ENCODE results near the gene CRYBB3.

CRYBB3 gene

GRCh38 chr22:25199731-25200520, at the start of gene CRYBB3:
TSS of gene CRYBB3 (plus strand) at chr22:25199858. CDS start at chr22:25201397, 1,539 bp downstream.
- no peak for DNase-seq

GRCh38 chr22:25153961-25154666, 45.5 kb upstream of the CRYBB3 start:
- DNase-seq = peak; percentile 71

DNA sequence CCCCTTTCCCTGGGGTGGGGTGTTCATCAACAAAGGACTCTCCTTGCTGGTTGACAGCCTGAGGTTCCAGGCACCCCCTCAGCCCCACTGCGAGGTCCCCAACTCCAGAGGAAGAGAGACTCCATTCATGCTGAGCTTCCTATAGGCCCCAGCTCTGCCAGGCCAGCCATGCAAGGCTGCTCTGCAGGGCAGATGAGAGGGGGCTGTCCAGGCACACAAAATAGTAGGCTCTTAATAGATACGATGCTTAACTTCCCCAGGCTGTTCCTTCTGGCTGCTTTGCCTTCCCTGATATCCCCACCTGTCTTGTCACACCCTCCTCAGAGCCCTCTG, 45.0 kb upstream of the CRYBB3 start:
- no peak for DNase-seq

GRCh38 chr22:25156736-25157135, 42.9 kb upstream of the CRYBB3 start:
- no peak for DNase-seq

GRCh38 chr22:25159028-25159427, 40.6 kb upstream of the CRYBB3 start:
- peak; percentile 64 for DNase-seq

DNA sequence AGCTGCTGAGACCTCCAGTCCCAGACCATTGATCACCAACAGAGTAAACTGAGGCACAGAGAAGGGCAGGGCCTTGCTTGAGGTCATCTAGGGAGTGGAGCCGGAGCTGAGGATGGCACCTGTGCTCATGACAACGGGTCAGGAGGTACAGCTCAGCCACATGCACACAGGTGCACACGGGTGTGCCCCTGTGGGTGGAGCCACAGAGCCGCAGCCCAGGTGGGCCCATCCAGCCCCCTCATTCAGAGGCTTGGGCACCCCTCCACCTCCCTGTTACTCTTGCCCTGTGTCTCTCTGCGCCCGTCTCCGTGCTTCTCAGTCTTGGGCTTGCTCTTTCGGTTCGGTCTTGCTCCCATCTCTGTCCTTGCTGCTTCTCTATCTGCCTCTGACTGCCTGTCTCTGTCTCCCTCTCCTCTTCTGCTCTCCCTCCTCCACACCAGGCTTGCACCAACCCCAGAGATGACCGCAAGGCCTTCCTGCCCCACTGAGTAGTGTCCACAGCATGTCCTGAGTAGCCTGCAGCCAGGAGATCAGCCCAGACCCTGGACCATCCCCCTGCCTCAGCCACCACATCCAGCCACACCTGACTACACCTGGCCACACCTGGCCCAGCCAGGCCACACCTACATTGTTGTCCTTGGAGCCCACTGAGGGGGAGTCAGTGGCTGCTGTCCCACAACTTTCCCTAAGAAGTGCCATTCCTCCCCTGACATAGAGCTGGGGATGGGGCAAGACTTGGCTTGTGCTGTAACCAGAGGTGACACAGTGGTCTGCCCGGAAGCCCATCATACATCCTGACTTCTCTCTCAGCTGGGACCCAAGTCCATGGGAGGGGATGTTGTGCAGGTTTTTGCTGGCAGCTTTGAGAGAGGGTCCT, 39.3 kb upstream of the CRYBB3 start:
- DNase-seq = no peak

DNA sequence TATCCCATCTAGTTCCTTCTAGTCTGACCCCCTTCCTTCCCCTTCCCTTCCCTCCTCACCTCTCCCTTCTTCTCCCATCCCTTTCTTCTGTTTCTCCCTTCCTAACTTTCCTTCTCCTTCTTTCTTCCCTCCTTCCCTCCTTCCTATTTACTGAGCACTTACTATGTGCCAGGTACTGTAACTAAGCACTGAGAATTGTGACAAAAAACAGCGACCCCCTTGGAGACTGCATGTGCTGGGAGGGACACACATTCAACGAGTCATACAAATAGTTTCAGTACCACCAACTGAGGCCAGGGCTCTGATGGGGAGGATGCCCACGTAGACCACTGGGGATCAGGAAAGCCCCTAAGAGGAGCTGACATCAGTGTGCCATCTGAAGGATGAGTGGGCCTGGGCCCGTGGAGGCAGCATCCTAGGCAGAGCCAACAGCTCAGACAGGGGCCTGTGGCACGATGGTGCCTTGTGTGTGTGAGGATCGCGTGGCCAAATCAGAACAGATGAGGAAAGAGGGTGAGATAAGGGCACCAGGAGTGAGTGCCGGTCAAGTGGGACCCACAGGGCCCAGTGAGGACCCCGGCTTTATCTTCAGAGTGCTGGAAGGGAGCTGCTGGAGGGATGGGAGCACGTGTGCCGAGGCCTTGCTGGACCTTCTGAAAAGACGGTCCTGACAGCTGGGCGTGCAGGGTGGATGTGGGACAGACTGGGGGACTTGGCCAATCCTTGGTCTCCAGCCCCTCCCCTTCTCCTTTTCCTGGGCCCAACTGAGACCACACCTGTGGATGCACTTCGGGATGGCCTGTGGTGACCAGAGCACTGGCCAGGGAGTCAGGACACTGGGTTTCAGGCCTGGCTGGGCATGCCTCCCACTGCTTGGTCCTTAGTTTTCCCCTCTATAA, 38.4 kb upstream of the CRYBB3 start:
- DNase-seq = no peak

GRCh38 chr22:25161916-25162530, 37.6 kb upstream of the CRYBB3 start:
- DNase-seq = no peak

DNA sequence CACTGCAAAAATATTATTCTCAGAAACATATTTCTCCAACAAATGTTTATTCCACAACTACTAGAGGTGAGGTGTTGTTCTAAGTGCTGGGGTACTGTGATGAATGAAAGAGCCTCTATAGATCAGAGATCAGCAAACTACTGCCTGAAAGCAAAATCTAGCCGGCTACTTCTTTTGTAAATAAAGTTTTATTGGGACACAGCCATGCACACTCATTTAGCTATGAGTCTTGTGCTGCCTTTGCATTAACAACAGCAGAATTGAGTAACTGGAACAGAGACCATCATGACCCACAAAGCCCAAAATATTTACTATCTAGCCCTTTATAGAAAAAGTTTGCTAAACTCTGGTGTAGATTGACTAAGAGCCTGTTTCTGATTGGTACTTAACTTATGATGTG, 37.1 kb upstream of the CRYBB3 start:
- no peak for DNase-seq

DNA sequence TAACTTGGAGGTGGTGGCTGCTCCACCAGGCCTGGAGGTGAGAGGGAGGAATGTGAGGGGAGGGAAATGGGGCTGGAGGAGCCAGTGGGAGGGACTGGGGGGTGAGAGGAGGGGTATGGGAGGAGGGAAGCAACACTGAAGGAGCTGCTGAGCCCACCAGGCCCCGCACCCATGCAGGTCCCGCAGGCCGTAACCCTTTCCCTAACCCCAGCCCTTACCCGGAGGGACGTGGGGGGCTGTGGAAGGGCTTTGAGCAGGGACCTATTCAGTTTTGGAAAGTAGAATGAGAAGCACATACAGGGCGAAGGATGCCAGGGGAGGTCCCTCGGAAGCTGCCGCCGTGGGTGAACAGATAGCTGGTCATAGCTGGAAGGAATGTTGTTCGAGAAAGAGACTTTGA, 33.9 kb upstream of the CRYBB3 start:
- DNase-seq = no peak

- no peak for DNase-seq
Measured at GRCh38 chr22:25166266-25167040, 33.2 kb upstream of the CRYBB3 start.

GRCh38 chr22:25167082-25167481, 32.6 kb upstream of the CRYBB3 start:
- no peak for DNase-seq

- DNase-seq = no peak
Measured at GRCh38 chr22:25167834-25168601, 31.6 kb upstream of the CRYBB3 start.

DNA sequence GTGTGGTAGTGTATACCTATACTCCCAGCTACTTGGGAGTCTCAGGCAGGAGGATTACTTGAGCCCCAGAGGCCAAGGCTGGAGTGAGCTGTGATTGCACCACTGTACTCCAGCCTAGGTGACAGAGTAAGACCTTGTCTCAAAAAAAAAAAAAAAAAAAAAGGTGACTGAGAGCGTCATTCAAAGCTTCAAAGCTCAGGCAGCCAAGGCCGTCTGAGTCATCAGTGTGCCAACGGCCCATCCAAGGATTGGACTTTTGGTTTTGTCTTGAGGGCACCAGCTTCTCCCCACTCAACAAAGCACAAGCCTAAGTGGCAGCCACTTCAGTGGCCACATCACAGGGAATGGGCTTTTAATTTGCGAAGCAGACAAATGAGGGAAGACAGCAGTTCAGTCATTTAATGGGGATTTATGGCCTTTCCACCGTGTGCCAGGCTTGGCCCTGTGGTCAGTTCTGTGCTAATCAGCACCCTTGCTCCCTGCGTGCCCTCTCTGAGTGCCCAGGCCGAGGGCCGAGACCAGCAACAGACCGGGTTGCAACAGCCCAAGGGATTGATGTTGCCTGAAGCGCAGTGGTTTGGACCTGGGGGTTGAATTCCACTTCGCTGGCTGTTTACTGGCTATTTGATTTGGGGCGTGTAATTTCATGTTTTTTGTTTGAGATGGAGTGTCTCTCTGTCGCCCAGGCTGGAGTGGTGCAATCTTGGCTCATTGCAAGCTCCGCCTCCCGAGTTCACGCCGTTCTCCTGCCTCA, 30.2 kb upstream of the CRYBB3 start:
- no peak for DNase-seq

GRCh38 chr22:25170426-25170980, 29.2 kb upstream of the CRYBB3 start:
- no peak for DNase-seq

- no peak for DNase-seq
Measured at GRCh38 chr22:25172153-25172552, 27.5 kb upstream of the CRYBB3 start.

DNA sequence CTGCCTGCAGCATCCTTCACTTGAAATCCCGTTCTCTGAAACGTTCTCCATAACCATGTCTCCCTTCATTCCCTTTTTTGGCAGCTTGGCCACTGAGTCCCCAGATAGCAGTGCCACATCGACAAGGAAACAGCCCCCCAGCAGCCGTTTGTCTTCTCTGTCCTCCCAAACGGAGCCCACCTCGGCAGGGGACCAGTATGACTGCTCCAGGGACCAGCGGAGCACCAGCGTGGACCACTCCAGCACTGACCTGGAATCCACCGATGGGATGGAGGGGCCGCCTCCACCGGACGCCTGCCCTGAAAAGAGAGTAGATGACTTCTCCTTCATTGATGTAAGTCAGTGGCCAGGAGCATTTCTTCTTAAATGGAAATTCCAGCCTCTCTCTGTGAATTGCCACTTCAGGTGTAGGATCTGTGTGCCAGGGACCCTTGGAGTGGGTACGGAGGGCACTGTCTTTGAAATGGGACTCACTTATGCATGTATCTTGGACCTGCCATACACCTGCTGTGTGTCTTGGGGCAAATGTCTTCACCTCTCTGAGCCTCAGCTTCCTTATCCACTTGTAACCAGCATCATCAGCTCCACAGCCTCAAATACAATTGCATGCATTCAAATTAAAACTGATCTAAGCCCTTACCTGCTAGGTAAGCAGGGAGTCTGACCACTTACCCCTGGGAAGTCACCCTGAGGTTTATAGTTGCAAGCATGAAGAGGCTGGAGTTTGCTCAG, 25.3 kb upstream of the CRYBB3 start:
- no peak for DNase-seq

GRCh38 chr22:25174888-25175411, 24.7 kb upstream of the CRYBB3 start:
- DNase-seq = no peak
